ENCODE measurements around the gene UQCRH.
A peak's percentile ranks its signal among the peaks of the same experiment; 100 is the strongest.

UQCRH gene

GRCh38 chr1:46303038-46303871 is at the start of gene UQCRH, which contains the start of gene LRRC41:
UQCRH (plus strand) TSS chr1:46303698; CDS start chr1:46303767, 69 bp downstream.
LRRC41 (minus strand) TSS chr1:46303616; CDS start chr1:46303322, 294 bp downstream.
- DNase-seq, result peak; percentile 53

DNA sequence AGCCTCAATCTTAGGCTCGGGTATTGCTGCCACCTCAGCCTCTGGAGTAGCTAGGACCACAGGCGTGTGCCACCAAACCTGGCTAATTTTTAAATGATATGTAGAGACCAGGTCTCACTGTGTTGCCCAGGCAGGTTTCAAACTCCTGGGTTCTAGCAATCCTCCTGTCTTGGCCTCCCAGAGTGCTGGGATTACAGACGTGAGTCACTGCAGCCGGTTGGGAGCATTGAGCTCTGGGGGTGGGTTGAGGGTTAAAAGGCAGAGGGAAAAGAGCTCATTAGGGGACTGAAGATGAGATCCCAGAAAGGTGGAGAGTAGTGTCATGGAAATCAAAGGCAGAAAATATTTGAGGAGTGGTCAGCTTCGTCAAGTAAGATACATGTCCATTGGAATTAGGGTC is 48.8 kb upstream of the UQCRH start:
- DNase-seq, result no peak

- no peak for DNase-seq
These were observed 47.0 kb upstream of the UQCRH start for GRCh38 chr1:46256523-46256922.

DNA sequence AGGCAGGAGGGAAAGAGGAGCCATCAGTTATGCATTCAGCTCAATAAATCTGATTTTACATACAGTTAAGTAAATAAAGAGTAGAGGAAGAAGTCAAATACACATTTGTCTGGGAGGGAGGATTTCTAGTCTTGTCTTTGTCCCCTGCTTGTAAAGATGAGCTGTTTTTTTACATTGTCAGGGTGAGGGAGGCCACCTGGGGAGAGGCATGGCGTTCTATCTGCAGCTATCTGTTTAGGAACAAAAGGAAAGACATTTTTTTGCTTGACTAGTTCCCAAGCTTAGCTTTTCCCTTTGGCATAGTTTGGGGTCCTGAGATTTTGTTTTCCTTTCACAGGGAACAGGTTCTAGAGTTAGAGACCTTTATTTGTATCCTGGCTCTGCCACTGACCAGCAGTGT is 41.0 kb upstream of the UQCRH start:
- no peak for DNase-seq

- no peak for DNase-seq
These were observed 40.4 kb upstream of the UQCRH start for GRCh38 chr1:46263146-46263545.

GRCh38 chr1:46268578-46268977 is 34.9 kb upstream of the UQCRH start:
- no peak for DNase-seq

GRCh38 chr1:46274225-46275029 is 29.1 kb upstream of the UQCRH start:
- DNase-seq, result no peak

DNA sequence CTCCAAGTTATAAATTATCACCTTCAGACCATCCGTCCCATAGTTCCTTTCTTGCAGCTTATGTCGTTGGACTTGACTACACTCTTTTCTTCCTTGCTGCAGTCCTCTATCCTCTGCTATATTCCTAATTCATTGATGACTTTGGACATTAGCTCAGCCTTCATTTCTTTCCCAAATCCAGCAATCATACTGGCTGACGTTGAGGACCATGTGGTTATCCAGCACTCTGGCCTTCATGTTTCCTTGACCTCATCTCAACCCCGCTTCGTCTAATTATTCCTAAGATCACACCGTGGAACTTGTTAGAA is 28.5 kb upstream of the UQCRH start:
- DNase-seq, result no peak

- no peak for DNase-seq
These were observed 25.7 kb upstream of the UQCRH start for GRCh38 chr1:46277658-46278373.

- no peak for DNase-seq
These were observed 24.7 kb upstream of the UQCRH start for GRCh38 chr1:46278807-46279206.

GRCh38 chr1:46280092-46280491 is 23.4 kb upstream of the UQCRH start:
- DNase-seq, result no peak

GRCh38 chr1:46281021-46281420 is 22.5 kb upstream of the UQCRH start:
- no peak for DNase-seq

DNA sequence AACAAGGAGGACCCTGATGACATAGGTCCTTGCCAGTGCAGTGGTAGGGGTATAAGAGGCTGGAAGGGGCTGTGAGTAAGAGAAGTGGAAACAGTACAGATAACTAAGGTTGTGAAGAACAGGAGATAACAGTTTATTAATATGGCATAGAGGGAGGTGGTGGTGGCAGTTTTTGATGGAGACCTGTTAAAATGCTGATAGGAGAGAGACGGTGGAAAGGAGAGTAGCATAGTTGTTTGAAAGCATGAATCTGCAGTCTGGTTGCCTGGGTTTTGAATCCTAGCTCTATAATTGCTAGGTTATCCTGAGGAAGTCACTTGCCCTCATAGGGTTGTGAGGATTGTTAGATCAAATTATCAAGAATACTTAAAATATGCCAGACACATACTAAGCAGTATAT is 19.4 kb upstream of the UQCRH start:
- DNase-seq, result no peak

DNA sequence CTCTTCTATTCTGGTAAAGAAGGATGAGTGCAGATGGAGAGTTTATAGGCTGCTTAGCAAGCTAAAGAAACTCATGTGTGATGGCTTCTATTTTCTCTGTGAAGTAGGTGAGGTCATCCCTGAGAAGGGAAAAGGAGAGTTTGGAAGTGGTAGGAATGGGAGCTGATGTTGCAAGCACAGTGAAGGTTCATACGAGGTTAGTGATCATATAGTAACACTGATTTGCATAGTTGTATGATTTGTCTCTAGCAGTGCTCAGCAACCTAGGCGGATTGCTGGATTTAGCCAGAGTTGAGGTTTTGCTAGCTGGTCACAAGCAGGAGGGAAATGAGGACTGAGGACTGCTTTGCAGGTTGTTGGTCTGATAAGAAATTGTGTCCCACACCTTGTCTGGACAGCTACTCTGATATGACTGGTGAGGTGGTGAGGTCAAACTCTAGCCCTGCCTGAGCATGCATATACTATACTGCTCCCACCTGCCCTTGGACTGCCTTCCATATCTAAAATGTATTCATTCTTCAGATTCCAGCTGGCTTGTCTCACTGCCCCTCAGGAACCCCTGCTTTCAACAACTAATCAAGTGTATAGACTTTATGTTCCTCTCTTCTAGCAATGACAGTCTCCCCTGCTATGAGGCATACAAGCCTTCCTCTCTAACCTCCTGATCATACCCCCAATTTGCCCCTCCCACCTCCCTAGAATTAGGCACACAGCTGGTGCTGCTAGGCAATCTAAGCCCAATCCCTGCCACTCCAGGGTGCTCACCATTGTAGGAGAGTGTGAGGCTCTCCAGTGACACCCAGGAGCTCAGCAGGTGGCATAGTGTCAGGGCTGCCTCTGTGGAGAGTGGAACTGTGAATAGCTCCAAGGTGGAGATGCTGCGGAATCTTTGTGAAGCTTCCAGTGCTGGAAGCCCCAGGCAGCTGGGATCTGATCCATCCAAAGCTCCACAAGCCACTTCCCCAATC is 18.6 kb upstream of the UQCRH start:
- DNase-seq, result no peak

- DNase-seq, result no peak
These were observed 17.6 kb upstream of the UQCRH start for GRCh38 chr1:46285730-46286477.

- DNase-seq, result no peak
These were observed 14.9 kb upstream of the UQCRH start for GRCh38 chr1:46288485-46289133.

DNA sequence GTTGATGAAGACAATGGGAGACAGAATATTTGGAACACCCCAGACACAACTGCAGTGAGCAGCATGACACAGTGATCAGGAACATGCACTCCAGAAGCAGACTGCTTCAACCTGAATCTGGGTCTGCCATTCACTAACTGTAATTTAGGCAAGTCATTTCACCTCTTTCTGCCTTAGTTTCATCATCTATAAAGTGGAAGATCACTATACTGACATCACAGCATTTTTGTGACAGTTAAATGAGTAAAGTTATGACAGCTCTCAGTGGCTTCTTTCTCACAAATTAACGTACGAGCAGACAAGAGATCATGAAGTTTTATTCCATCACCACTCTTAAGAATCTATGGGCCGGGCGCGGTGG is 14.4 kb upstream of the UQCRH start:
- no peak for DNase-seq

DNA sequence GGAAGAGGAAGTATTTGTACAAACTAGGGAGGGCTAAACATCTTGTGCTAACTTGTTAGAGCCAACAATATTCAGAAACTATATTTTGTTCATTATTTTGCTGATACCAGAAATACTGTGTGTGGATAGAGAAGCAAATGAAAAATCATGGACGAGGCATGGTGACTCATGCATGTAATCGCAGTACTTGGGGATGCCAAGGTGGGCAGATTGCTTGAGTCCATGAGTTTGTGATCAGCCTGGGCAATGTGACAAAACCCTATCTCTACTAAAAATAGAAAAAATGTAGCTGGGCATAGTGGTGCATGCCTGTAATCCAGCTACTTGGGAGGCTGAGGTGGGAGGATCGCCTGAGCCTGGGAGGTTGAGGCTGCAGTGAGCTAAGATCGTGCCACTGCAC is 13.5 kb upstream of the UQCRH start:
- no peak for DNase-seq

DNA sequence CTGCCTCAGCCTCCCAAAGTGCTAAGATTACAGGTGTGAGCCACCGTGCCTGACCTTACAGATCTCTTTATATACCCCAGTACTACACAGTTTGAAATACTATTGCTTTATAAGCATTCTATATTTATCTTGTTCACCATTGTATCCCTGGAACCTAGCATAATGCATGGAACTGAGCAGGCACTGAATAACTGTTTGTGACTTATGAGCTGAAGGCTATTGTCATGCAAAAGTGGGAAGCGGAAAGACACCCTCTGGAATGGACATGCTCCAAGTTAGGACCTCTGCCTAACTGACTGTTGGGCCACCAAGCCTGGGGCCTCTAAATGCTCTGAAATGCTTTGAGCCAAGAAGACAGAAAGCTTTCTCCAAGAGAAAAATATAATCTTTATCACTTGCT is 8.2 kb upstream of the UQCRH start:
- no peak for DNase-seq

DNA sequence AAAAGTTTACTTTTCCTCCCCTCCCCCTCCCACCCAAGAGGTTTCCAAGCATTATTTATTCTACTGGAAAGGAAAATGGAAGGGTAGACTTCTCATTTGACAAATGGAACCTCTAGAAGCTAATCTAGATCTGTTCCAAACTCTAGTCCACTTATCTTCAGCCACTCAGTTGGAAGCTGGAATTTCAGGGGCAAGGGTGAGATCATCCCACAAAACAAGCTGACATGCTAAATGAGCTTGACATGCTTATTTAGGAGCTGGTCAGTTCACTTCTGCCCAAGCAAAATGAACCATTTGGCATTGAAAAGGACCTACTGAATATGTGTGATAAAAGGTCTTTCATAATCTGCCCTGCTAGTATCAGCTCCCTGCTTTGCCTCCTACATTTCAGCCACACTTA is 5.1 kb upstream of the UQCRH start:
- DNase-seq, result no peak
